ENCODE data around the gene TNS3. TPM values are rescaled to one million over a fixed set of nuclear protein-coding genes. Genes with fewer than 3 reads are reported as not detected.

Gene TNS3
- total and polyA plus RNA-seq, 2 of the 13 experiments (the other 11 are each of a cell fraction or from before 2014, with no cell fraction given): 52.9 to 55.7 TPM

DNA sequence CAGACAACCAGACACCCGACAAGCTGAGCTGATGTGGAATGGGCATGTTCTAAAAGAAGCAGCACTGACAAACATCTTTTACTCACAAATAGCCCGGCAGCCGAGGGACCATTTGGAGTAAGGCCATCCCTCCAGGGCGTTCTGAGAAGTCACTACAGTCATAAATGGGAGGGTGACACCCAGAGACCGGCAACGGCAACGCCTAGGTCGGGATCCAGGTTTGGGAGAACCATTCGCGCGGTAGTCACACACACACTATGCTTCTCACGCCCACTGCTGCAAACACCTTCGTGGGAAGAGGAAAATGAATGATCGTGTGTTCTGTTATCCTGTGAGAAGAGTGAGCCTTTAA lies 9.8 kb downstream of the TNS3 start (continued):
- TF ChIP-seq ZBTB43 (CRISPR knock-in tag; conservative IDR thresholded peaks at IDR 0.05) (no peak), ZNF713 (CRISPR knock-in tag; IDR thresholded peaks at IDR 0.05) (no peak), POLR2AphosphoS2 (IDR thresholded peaks at IDR 0.05; ENCODE audit: low read depth, low read length) (no peak), MYPOP (CRISPR knock-in tag; IDR thresholded peaks at IDR 0.05) (0 out of 2 replicates have a peak, but pooled peaks have one; percentile 14), NR1H2 (CRISPR knock-in tag; IDR thresholded peaks at IDR 0.05; ENCODE audit: borderline replicate concordance, low read depth) (no peak), ZNF430 (CRISPR knock-in tag; IDR thresholded peaks at IDR 0.05) (0 out of 2 replicates have a peak, but pooled peaks have one; percentile 3), ZFP36L2 (CRISPR knock-in tag; IDR thresholded peaks at IDR 0.05) (no peak), MXD4 (CRISPR knock-in tag; IDR thresholded peaks at IDR 0.05) (no peak), AGO2 (optimal IDR thresholded peaks at IDR 0.05; ENCODE audit: low read depth, low read length) (no peak), EP300 (IDR thresholded peaks at IDR 0.05; ENCODE audit: low read depth in 2 of 2, low read length in 2 of 2) (no peak), EP300 (CRISPR knock-in tag; IDR thresholded peaks at IDR 0.05; ENCODE audit: borderline replicate concordance) (no peak), CEBPG (CRISPR knock-in tag; IDR thresholded peaks at IDR 0.05) (no peak), KLF6 (CRISPR knock-in tag; IDR thresholded peaks at IDR 0.05) (no peak), E2F1 (CRISPR knock-in tag; IDR thresholded peaks at IDR 0.05) (no peak), GLI4 (CRISPR knock-in tag; IDR thresholded peaks at IDR 0.05; ENCODE audit: borderline replicate concordance) (no peak), ZNF577 (CRISPR knock-in tag; IDR thresholded peaks at IDR 0.05; ENCODE audit: borderline replicate concordance, low read depth) (no peak), ZNF605 (CRISPR knock-in tag; IDR thresholded peaks at IDR 0.05) (0 out of 2 replicates have a peak, but pooled peaks have one; percentile 10), PCBP2 (optimal IDR thresholded peaks at IDR 0.05; ENCODE audit: low read depth, low read length, poor library complexity, severe bottlenecking) (no peak), RELA (CRISPR knock-in tag; IDR thresholded peaks at IDR 0.05) (no peak)
- TF ChIP-seq, protein P1, sequence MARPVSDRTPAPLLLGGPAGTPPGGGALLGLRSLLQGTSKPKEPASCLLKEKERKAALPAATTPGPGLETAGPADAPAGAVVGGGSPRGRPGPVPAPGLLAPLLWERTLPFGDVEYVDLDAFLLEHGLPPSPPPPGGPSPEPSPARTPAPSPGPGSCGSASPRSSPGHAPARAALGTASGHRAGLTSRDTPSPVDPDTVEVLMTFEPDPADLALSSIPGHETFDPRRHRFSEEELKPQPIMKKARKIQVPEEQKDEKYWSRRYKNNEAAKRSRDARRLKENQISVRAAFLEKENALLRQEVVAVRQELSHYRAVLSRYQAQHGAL (CRISPR knock-in tag; IDR thresholded peaks at IDR 0.05; ENCODE audit: not compliant biosample characterization): no peak
- TF ChIP-seq, protein P2, sequence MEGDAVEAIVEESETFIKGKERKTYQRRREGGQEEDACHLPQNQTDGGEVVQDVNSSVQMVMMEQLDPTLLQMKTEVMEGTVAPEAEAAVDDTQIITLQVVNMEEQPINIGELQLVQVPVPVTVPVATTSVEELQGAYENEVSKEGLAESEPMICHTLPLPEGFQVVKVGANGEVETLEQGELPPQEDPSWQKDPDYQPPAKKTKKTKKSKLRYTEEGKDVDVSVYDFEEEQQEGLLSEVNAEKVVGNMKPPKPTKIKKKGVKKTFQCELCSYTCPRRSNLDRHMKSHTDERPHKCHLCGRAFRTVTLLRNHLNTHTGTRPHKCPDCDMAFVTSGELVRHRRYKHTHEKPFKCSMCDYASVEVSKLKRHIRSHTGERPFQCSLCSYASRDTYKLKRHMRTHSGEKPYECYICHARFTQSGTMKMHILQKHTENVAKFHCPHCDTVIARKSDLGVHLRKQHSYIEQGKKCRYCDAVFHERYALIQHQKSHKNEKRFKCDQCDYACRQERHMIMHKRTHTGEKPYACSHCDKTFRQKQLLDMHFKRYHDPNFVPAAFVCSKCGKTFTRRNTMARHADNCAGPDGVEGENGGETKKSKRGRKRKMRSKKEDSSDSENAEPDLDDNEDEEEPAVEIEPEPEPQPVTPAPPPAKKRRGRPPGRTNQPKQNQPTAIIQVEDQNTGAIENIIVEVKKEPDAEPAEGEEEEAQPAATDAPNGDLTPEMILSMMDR (CRISPR knock-in tag; IDR thresholded peaks at IDR 0.05): 0 out of 2 replicates have a peak, but pooled peaks have one; percentile 15
- TF ChIP-seq, protein P3, sequence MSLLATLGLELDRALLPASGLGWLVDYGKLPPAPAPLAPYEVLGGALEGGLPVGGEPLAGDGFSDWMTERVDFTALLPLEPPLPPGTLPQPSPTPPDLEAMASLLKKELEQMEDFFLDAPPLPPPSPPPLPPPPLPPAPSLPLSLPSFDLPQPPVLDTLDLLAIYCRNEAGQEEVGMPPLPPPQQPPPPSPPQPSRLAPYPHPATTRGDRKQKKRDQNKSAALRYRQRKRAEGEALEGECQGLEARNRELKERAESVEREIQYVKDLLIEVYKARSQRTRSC (CRISPR knock-in tag; IDR thresholded peaks at IDR 0.05; ENCODE audit: low read depth): no peak
- TF ChIP-seq, protein P4, sequence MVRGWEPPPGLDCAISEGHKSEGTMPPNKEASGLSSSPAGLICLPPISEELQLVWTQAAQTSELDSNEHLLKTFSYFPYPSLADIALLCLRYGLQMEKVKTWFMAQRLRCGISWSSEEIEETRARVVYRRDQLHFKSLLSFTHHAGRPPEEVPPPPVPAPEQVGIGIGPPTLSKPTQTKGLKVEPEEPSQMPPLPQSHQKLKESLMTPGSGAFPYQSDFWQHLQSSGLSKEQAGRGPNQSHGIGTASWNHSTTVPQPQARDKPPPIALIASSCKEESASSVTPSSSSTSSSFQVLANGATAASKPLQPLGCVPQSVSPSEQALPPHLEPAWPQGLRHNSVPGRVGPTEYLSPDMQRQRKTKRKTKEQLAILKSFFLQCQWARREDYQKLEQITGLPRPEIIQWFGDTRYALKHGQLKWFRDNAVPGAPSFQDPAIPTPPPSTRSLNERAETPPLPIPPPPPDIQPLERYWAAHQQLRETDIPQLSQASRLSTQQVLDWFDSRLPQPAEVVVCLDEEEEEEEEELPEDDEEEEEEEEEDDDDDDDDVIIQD (CRISPR knock-in tag; IDR thresholded peaks at IDR 0.05; ENCODE audit: low read depth): no peak

All from HepG2 (cell line).